UCSD-AML1 (cell line): ENCODE measurements around the gene LGALS8.
"Not testable (repeated sequence)": the region's sequence is repeated elsewhere in the genome, so short reads cannot be mapped to it uniquely, and the experiment has no call there.

Source experiments
- DNase-seq: peaks from one replicate; lab custom pipeline; 2025; ENCODE audit not compliant: unreplicated experiment; lab: John Stamatoyannopoulos, UW

The LGALS8 gene

GRCh38 chr1:236536540-236536939 lies 12.8 kb downstream of the LGALS8 start:
- no peak for DNase-seq

GRCh38 chr1:236540813-236541465 lies 17.2 kb downstream of the LGALS8 start:
- DNase-seq = no peak

GRCh38 chr1:236541710-236542109 lies 17.9 kb downstream of the LGALS8 start:
- DNase-seq = no peak

GRCh38 chr1:236543065-236543669 lies 19.4 kb downstream of the LGALS8 start:
- DNase-seq = no peak

- no peak for DNase-seq
These were observed 21.9 kb downstream of the LGALS8 start for GRCh38 chr1:236545621-236546169.

GRCh38 chr1:236548452-236548851 lies 24.7 kb downstream of the LGALS8 start:
- DNase-seq = no peak

GRCh38 chr1:236550961-236551851 lies 27.4 kb downstream of the LGALS8 start:
- DNase-seq = no peak

GRCh38 chr1:236552096-236552495 lies 28.3 kb downstream of the LGALS8 start:
- DNase-seq = no peak

- no peak for DNase-seq
These were observed 29.1 kb downstream of the LGALS8 start for GRCh38 chr1:236552901-236553300.

GRCh38 chr1:236553370-236553769 lies 29.6 kb downstream of the LGALS8 start:
- DNase-seq = no peak

- DNase-seq = no peak
These were observed 32.8 kb downstream of the LGALS8 start for GRCh38 chr1:236556606-236557005.

- DNase-seq = no peak
These were observed 34.3 kb downstream of the LGALS8 start for GRCh38 chr1:236558081-236558480.

- no peak for DNase-seq
These were observed 35.1 kb downstream of the LGALS8 start for GRCh38 chr1:236558846-236559245.

- DNase-seq = no peak
These were observed 36.5 kb downstream of the LGALS8 start for GRCh38 chr1:236560213-236560771.

GRCh38 chr1:236561976-236562375 lies 38.2 kb downstream of the LGALS8 start:
- DNase-seq = no peak

GRCh38 chr1:236565530-236565929 lies 41.7 kb downstream of the LGALS8 start:
- DNase-seq = no peak

GRCh38 chr1:236568285-236568894 lies 44.6 kb downstream of the LGALS8 start:
- DNase-seq = no peak

GRCh38 chr1:236575523-236575922 lies 51.7 kb downstream of the LGALS8 start:
- DNase-seq = no peak

- DNase-seq = no peak
These were observed 52.2 kb downstream of the LGALS8 start for GRCh38 chr1:236576004-236576403.

GRCh38 chr1:236577041-236577440 lies 53.3 kb downstream of the LGALS8 start:
- not testable (repeated sequence) for DNase-seq

- DNase-seq = no peak
These were observed 54.9 kb downstream of the LGALS8 start for GRCh38 chr1:236578661-236579060.
